Choroid plexus epithelial cell (primary cell): ENCODE data around the gene DESI2.

ENCODE experiments used
- DNase-seq: peaks from one replicate; pipeline ENCODE4 v3.0.0-alpha.2; 2010; ENCODE audit warnings: low read depth
- H3K4me3 ChIP-seq: 2 replicates; pipeline ENCODE4 v1.5.1; 2011; ENCODE audit warnings: low read depth, mild to moderate bottlenecking, control low read depth, low read length, moderate library complexity
- TF ChIP-seq, protein P1 (sequence below): conservative IDR thresholded peaks from 2 replicates; pipeline ENCODE4 v1.5.1; 2011; ENCODE audit warnings: low read depth, mild to moderate bottlenecking, control low read depth, inconsistent platforms, low read length, moderate library complexity

Gene DESI2

DNA sequence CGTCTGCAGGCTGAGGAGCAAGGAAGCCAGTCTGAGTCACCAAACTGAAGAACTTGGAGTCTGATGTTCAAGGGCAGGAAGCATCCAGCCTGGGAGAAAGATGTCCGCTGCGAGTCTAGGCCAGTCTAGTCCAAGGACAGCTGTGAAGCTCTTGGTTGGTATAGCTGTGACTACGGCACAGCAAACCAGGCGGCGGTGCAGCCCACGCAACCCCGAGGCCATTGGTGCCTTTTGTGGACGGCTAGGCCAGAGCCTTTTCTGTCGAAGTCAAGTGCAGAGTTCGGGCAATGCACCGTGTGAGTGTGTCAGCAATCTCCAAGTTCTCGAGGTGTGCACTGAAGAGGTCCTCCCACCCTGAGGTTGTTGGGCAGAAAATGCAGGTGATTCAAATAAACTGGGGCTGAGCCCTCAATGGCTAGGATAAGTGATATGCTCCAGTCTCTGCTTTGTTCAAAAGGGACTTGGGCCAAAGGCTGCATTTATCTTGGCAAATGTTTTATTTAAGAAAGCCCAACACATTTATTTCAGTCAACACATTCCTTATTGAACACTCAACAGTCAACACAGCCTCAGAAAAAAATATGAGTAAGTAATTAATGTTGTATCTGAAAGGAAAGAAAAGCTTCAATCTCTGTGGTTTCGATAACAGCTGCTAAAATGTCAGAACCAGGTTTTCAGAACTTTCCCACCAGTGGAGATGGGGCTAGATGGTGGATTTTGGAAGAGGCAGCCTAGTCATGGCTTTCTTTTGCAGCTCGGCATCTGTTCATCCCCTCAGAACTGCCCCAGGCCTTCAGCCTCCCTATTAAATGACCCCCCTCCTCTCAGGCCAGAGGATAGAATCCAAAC lies 104.4 kb downstream of the DESI2 start:
- H3K4me3 ChIP-seq, result no peak overlapping the region
- peak; percentile 42 for DNase-seq
- TF ChIP-seq, protein P1, sequence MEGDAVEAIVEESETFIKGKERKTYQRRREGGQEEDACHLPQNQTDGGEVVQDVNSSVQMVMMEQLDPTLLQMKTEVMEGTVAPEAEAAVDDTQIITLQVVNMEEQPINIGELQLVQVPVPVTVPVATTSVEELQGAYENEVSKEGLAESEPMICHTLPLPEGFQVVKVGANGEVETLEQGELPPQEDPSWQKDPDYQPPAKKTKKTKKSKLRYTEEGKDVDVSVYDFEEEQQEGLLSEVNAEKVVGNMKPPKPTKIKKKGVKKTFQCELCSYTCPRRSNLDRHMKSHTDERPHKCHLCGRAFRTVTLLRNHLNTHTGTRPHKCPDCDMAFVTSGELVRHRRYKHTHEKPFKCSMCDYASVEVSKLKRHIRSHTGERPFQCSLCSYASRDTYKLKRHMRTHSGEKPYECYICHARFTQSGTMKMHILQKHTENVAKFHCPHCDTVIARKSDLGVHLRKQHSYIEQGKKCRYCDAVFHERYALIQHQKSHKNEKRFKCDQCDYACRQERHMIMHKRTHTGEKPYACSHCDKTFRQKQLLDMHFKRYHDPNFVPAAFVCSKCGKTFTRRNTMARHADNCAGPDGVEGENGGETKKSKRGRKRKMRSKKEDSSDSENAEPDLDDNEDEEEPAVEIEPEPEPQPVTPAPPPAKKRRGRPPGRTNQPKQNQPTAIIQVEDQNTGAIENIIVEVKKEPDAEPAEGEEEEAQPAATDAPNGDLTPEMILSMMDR, result no peak
